A673 (cell line): Measurements from ENCODE around the gene CATSPERD. TPM values are rescaled to one million over a fixed set of nuclear protein-coding genes. Genes with fewer than 3 reads are reported as not detected.
A peak's percentile ranks its signal among the peaks of the same experiment; 100 is the strongest.

Experiments
- BruUV-seq: library from RNA; stranded (reverse); fragments of 400-500 nt; replicated peaks from 2 replicates; lab custom pipeline; 2021; lab: Mats Ljungman, UMichigan
- CTCF ChIA-PET: fragments of 300-600 bp; sonication (Branson Sonifier 250); formaldehyde crosslinking; loops from one replicate; lab custom pipeline; 2022; ENCODE audit warnings: antibody characterized with exemption; lab: Charles Lee
- POLR2A ChIA-PET: fragments of 300-600 bp; sonication (Branson Sonifier 250); formaldehyde crosslinking; loops from one replicate; lab custom pipeline; 2022; ENCODE audit warnings: antibody characterized with exemption; ENCODE audit not compliant: low non-redundant PET; lab: Charles Lee
- DNase-seq: peaks from one replicate; pipeline ENCODE4 v3.0.0-alpha.2; 2015; ENCODE audit warnings: low spot score
- H3K27ac ChIP-seq: fragments of 200-600 bp; sonication (generic); 2 replicates; pipeline ENCODE4 v1.5.1; 2016; ENCODE audit warnings: mixed run types, low read depth, mild to moderate bottlenecking, mixed read lengths, antibody characterized with exemption, low read length; ENCODE audit not compliant: poor library complexity, severe bottlenecking
- H3K27me3 ChIP-seq: fragments of 200-600 bp; sonication (generic); replicated peaks from 2 replicates; pipeline ENCODE4 v1.6.1; 2017; ENCODE audit warnings: mixed run types, low read depth, mild to moderate bottlenecking, mixed read lengths, antibody characterized with exemption, low read length; ENCODE audit not compliant: insufficient read depth, poor library complexity
- H3K36me3 ChIP-seq: fragments of 200-600 bp; sonication (generic); 2 replicates; pipeline ENCODE4 v1.6.1; 2016; ENCODE audit warnings: mixed run types, mild to moderate bottlenecking, mixed read lengths, antibody characterized with exemption, low read length; ENCODE audit not compliant: insufficient read depth, poor library complexity, severe bottlenecking
- H3K4me1 ChIP-seq: fragments of 200-600 bp; sonication (generic); 2 replicates; pipeline ENCODE4 v1.6.1; 2017; ENCODE audit warnings: mixed run types, mild to moderate bottlenecking, mixed read lengths, antibody characterized with exemption, low read length; ENCODE audit not compliant: insufficient read depth, poor library complexity, severe bottlenecking
- H3K4me3 ChIP-seq: fragments of 200-600 bp; sonication (generic); 2 replicates; pipeline ENCODE4 v1.5.1; 2016; ENCODE audit warnings: low read depth, mixed run types, mild to moderate bottlenecking, mixed read lengths, low read length; ENCODE audit not compliant: poor library complexity, severe bottlenecking
- H3K9me3 ChIP-seq: fragments of 200-600 bp; sonication (generic); 2 replicates; pipeline ENCODE4 v1.6.1; 2016; ENCODE audit warnings: mixed run types, low read depth, mild to moderate bottlenecking, mixed read lengths, antibody characterized with exemption, low read length; ENCODE audit not compliant: poor library complexity, severe bottlenecking
- CTCF ChIP-seq: fragments of 300-800, 200-600 bp; sonication (generic); conservative IDR thresholded peaks from 2 replicates; pipeline ENCODE4 v1.5.1; 2017; ENCODE audit warnings: low read depth, mild to moderate bottlenecking, antibody characterized with exemption, low read length, moderate library complexity, mixed read lengths
- EZH2 ChIP-seq: fragments of 200-600 bp; sonication (generic); IDR thresholded peaks from 2 replicates; pipeline ENCODE4 v1.6.1; 2017; ENCODE audit warnings: borderline replicate concordance, low read depth, mild to moderate bottlenecking, mixed read lengths, antibody characterized with exemption, low read length; ENCODE audit not compliant: poor library complexity, severe bottlenecking
- intact Hi-C: fragments of 100-400 bp; cut with micrococcal nuclease; formaldehyde crosslinking; loops from one replicate; pipeline ENCODE4 v1.10.0; 2022; ENCODE audit not compliant: unreplicated experiment
- total RNA-seq: library from RNA; stranded (reverse); gene quantifications from 2 replicates; pipeline ENCODE4 v1.2.3, GENCODE V29; 2021

The CATSPERD gene
- total RNA-seq, 1 experiment from 2014 or later = not detected

DNA sequence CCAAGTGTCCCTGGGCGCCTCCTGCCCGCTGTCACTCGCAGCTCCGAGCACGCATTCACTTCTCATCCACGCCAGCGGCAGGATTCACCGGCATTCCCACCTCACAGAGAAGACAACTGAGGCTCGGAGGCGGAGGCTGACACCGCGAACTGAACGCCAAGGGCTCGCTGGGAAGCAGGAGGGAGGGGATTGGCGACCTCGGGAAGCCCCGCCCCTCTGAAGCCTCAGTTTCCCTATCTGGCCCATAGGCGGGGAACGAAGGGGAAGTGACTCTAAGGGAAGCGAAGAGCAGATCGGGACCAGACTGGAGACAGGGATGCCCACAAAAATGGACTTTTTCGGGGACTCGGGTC lies 40.4 kb upstream of the CATSPERD start:
- DNase-seq = no peak
- Histone ChIP-seq H3K4me3 (peak overlapping the region; percentile 91), H3K36me3 (no peaks in the 10 kb centered on the region), H3K4me1 (no peaks in the 10 kb centered on the region), H3K27me3 (no peaks in the 10 kb centered on the region), H3K9me3 (no peaks in the 10 kb centered on the region), H3K27ac (peak overlapping the region; percentile 87)
- intact Hi-C loops = no loop called here
- ChIA-PET CTCF (no interaction called here), POLR2A (no interaction called here)
- TSS peak; percentile 68 for BruUV-seq
- no peak for TF ChIP-seq CTCF
- no peak for TF ChIP-seq EZH2

DNA sequence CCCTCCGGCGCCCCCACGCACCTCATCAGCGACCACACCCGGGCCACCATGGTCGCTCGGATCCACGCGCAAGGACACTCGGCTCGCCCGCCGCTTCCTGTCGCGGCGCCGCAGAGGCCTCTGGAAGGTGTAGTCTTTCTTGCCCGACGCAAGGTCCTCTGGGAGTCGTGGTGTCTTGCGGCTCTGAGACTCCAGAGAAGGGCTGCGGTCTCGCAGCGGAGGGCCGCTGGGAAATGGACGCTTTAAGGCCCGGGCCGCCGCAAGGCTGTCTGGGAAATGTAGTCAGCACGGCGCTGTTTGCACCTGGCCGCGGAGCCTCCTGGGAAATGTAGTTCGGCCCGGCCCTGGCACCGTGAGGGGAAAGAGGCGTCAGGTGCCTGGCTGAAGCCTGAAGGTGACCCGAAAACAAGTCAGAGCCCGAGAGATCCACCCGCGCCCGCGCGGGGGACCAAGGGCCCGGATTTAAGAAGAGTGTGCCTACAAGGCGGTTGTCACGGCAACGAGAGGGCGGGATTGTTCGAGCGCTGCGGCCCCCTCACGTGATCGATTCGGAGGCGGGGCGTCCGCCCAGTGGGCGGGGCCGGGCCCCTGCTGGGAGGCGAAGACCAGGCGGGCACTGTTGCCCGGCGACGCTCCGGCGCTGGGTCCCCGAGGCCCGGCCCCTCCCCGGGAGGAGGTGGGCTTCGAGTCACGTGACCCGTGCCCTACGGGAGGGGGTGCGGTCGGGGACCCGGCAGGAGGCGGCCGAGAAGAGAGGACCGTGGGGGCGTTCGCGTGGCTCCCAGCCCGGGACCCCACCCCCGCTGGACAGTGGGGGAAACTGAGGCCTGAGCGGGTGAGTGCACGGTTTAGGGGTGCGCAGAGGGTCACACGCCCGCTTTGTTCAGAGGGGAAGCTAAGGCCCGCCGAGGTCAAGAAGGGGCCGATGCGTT lies 39.7 kb upstream of the CATSPERD start, which contains the start of the genes HSD11B1L and MICOS13:
HSD11B1L (plus strand) TSS at position 591 of the 932 bp plus-strand sequence. CDS start 3,806 bp downstream, outside the sequence.
MICOS13 (minus strand) TSS at position 80 of the 932 bp plus-strand sequence; CDS start at position 50, 30 bp downstream.
- Histone ChIP-seq H3K4me1 (no peaks in the 10 kb centered on the region), H3K9me3 (no peaks in the 10 kb centered on the region), H3K36me3 (no peaks in the 10 kb centered on the region), H3K4me3 (peak within 1 kb of the TSS; percentile 91), H3K27me3 (no peaks in the 10 kb centered on the region), H3K27ac (peak within 1 kb of the TSS; percentile 87)
- BruUV-seq = no TSS peak
- ChIA-PET CTCF (no interaction called here), POLR2A (no interaction called here)
- no peak for TF ChIP-seq EZH2
- TF ChIP-seq CTCF = no peak
- peak; percentile 100 for DNase-seq
- intact Hi-C loops = no loop called here

DNA sequence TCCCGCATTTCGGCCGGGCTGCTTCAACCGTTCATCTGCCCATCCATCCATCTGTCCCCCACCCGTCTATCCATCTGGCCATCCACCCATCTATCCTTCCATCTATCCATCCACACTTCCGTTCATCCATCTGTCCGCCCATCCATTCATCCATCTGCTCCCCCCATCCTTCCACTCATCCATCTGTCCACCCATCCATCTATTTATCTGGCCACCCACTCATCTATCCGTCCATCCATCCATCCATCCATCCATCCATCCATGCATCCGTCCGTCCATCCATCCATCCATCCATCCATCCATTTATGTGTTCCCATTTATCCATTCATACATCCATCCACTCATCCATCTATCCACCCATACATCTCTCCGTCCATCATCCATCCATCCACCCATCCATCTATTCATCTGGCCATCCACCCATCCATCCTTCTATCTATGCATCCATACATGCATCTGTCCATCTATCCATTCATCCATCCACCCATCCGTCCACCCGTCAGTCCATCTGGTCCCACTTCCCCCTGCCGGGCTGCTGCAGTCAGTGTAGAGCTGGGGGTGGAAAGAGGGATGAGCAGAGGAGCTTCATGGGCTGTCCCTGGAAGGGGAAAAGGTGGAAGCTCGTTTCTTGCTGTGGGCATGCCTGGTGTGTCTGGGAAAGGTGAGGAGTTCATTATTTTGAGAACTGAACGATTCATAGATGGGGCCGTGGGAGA lies 38.9 kb upstream of the CATSPERD start:
- TF ChIP-seq EZH2 = no peak
- no peak for TF ChIP-seq CTCF
- no peaks in the 10 kb centered on the region for H3K4me1 ChIP-seq
- intact Hi-C loops = no loop called here
- no peak overlapping the region for H3K27ac ChIP-seq
- ChIA-PET POLR2A (no interaction called here), CTCF (no interaction called here)
- no peak for DNase-seq
- no TSS peak for BruUV-seq
- no peaks in the 10 kb centered on the region for H3K36me3 ChIP-seq
- H3K4me3 ChIP-seq = peak overlapping the region; percentile 91
- H3K9me3 ChIP-seq = no peaks in the 10 kb centered on the region
- H3K27me3 ChIP-seq = no peaks in the 10 kb centered on the region
